ENCODE results near the gene PCBP3. TPM values are rescaled to one million over a fixed set of nuclear protein-coding genes. Genes with fewer than 3 reads are reported as not detected.

The PCBP3 gene
- total and polyA plus RNA-seq, 2 of the 13 experiments (the other 11 are each of a cell fraction or from before 2014, with no cell fraction given) = not detected

DNA sequence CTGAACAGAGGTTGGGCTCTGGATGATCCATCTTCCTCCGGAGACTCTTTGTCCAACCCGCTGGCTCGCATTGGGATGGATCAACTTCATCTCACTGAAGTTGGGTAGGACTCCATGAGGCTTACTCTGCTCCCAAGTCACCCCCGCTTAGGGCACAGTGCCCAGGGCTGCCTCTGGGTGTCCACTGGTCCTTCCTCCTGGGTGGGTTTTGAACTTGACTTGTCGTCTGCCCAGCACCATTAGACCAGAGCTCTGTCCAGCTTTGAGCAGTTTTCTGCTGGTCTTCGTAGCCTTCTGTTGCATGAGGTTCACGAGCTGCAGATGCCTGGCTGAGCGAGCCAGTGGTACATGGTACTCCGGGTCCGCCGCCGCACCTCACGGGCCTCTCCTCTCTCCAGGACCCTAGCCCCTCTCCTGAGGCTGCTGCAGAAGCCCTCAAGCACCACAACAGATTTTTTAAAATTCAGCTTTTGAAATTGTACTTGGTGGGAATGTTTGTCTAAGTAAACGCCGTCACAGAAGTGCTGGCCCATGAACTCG, 304.3 kb downstream of the PCBP3 start (continued):
- TF ChIP-seq, protein P1, sequence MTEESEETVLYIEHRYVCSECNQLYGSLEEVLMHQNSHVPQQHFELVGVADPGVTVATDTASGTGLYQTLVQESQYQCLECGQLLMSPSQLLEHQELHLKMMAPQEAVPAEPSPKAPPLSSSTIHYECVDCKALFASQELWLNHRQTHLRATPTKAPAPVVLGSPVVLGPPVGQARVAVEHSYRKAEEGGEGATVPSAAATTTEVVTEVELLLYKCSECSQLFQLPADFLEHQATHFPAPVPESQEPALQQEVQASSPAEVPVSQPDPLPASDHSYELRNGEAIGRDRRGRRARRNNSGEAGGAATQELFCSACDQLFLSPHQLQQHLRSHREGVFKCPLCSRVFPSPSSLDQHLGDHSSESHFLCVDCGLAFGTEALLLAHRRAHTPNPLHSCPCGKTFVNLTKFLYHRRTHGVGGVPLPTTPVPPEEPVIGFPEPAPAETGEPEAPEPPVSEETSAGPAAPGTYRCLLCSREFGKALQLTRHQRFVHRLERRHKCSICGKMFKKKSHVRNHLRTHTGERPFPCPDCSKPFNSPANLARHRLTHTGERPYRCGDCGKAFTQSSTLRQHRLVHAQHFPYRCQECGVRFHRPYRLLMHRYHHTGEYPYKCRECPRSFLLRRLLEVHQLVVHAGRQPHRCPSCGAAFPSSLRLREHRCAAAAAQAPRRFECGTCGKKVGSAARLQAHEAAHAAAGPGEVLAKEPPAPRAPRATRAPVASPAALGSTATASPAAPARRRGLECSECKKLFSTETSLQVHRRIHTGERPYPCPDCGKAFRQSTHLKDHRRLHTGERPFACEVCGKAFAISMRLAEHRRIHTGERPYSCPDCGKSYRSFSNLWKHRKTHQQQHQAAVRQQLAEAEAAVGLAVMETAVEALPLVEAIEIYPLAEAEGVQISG (CRISPR knock-in tag; IDR thresholded peaks at IDR 0.05) = no peak
- no peak for TF ChIP-seq ZNF775 (CRISPR knock-in tag; IDR thresholded peaks at IDR 0.05; ENCODE audit: borderline replicate concordance)

DNA sequence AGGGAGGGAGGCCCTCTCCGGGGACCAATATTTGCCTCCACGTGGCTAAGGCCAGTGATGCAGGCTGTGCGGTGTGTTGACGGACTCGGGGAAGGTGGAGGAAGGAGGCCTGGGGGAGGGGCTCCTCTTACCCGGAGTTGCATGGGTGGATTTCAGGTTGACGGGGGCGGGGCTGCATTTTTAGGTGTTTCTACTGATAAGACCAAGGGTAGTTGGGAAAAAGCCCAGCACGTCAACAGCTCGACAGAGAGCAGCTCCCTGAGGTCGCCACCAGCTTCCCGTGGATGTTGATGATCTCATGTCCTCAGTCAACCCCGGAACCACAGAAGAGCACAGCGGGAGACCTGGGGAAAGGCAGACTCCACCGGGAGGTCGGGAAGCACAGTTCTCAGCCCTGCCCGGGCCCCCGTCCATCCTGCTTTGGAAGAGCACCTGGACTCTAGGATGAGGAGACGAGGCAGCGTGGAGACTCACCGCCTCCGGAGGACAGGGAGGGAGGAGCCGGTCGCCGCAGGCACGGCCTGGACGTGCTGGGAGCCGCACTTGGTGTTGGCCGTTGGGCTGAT, 305.1 kb downstream of the PCBP3 start:
- in situ Hi-C loops (cut with HindIII; ENCODE audit: extremely low pct_ligation_motif_present, low pct_unique_long_range_greater_than_20kb) = no loop called here
- Histone ChIP-seq H3K27ac (ENCODE audit: extremely low read length, insufficient read depth, low read length) (no peak overlapping the region), H3K4me2 (ENCODE audit: low read depth, low read length) (no peak overlapping the region), H3K36me3 (replicated peaks in 1 of 2; ENCODE audit: control insufficient read depth in 1 of 2, insufficient read depth in 2 of 2, low read length in 2 of 2) (no peaks in the 10 kb centered on the region), H4K20me1 (ENCODE audit: insufficient read depth, low read length) (no peaks in the 10 kb centered on the region), H3K79me2 (ENCODE audit: insufficient read depth, low read length) (no peaks in the 10 kb centered on the region), H2AFZ (ENCODE audit: low read length) (no peak overlapping the region), H3K4me1 (ENCODE audit: insufficient read depth, low read length) (no peaks in the 10 kb centered on the region), H3K27me3 (ENCODE audit: control insufficient read depth in 1 of 2, insufficient read depth in 2 of 2, low read length in 2 of 2) (peaks cover 6 to 71% of the 10 kb centered on the region in 2 experiments; a peak in 3 of 5 replicates), H3K4me3 (replicated peaks in 1 of 3; ENCODE audit: insufficient read depth in 1 of 3, low read depth in 2 of 3, low read length in 3 of 3) (no peak overlapping the region), H3K9me3 (ENCODE audit: low read length) (no peaks in the 10 kb centered on the region), H3K9ac (ENCODE audit: insufficient read depth, low read depth, low read length) (no peak overlapping the region)
- POLR2A ChIA-PET = no interaction called here
- FAIRE-seq (no peak), DNase-seq (ENCODE audit: low spot score) (no peak), ATAC-seq (no peak)
- TF ChIP-seq ZNF614 (CRISPR knock-in tag; IDR thresholded peaks at IDR 0.05; ENCODE audit: borderline replicate concordance) (no peak), NAIF1 (CRISPR knock-in tag; IDR thresholded peaks at IDR 0.05; ENCODE audit: borderline replicate concordance) (no peak), ZNF850 (CRISPR knock-in tag; conservative IDR thresholded peaks at IDR 0.05) (no peak), GFI1 (CRISPR knock-in tag; IDR thresholded peaks at IDR 0.05; ENCODE audit: borderline replicate concordance) (no peak), CENPX (CRISPR knock-in tag; IDR thresholded peaks at IDR 0.05) (no peak), ATF7-NPFF (CRISPR knock-in tag; IDR thresholded peaks at IDR 0.05; ENCODE audit: low read depth) (no peak), ZBTB42 (CRISPR knock-in tag; IDR thresholded peaks at IDR 0.05) (no peak), THAP11 (CRISPR knock-in tag; IDR thresholded peaks at IDR 0.05) (no peak), FOSL2 (CRISPR knock-in tag; IDR thresholded peaks at IDR 0.05) (no peak), AKAP8 (CRISPR knock-in tag; IDR thresholded peaks at IDR 0.05) (no peak), NBN (conservative IDR thresholded peaks at IDR 0.05) (no peak)
- TF ChIP-seq, protein P2, sequence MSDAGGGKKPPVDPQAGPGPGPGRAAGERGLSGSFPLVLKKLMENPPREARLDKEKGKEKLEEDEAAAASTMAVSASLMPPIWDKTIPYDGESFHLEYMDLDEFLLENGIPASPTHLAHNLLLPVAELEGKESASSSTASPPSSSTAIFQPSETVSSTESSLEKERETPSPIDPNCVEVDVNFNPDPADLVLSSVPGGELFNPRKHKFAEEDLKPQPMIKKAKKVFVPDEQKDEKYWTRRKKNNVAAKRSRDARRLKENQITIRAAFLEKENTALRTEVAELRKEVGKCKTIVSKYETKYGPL (CRISPR knock-in tag; IDR thresholded peaks at IDR 0.05) = no peak
- TF ChIP-seq, protein P3, sequence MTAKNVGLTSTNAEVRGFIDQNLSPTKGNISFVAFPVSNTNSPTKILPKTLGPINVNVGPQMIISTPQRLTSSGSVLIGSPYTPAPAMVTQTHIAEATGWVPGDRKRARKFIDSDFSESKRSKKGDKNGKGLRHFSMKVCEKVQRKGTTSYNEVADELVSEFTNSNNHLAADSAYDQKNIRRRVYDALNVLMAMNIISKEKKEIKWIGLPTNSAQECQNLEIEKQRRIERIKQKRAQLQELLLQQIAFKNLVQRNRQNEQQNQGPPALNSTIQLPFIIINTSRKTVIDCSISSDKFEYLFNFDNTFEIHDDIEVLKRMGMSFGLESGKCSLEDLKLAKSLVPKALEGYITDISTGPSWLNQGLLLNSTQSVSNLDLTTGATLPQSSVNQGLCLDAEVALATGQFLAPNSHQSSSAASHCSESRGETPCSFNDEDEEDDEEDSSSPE (CRISPR knock-in tag; IDR thresholded peaks at IDR 0.05) = no peak
- WGBS (ENCODE audit: low lambda C conversion rate) = 26% methylated on average over 22 of the region's 29 CpGs
- CTCF ChIA-PET (ENCODE audit: low intra/inter-chr PET ratio, low total read pairs) = no interaction called here
- BruUV-seq (replicated peaks) = no TSS peak
- intact Hi-C loops (cut with micrococcal nuclease; ENCODE audit: unreplicated experiment) = no loop called here

All from HepG2 (cell line).